Prostate gland (tissue), 2 donors: ENCODE measurements around the gene NIP7. TPM values are rescaled to one million over a fixed set of nuclear protein-coding genes. Genes with fewer than 3 reads are reported as not detected.

Source experiments
- DNase-seq: peaks from one replicate; pipeline ENCODE4 v3.0.0-alpha.2; 2019; ENCODE audit warnings: low spot score
- H3K27ac ChIP-seq, 2 donors: fragments of 200-600 bp; sonication (generic); 2 replicates each; pipeline ENCODE4 v1.5.1; 2017 to 2019
- H3K27me3 ChIP-seq: fragments of 200-600 bp; sonication (generic); replicated peaks from 2 replicates; pipeline ENCODE4 v1.5.1; 2019; ENCODE audit not compliant: insufficient read depth
- H3K36me3 ChIP-seq, 2 donors: fragments of 200-600 bp; sonication (generic); 1 replicate in 1 of 2; 2 replicates in 1 of 2; pipeline versions ENCODE4 v1.5.1 to v1.8.1; 2017 to 2019
- H3K4me1 ChIP-seq: fragments of 200-600 bp; sonication (generic); replicated peaks from 2 replicates; pipeline ENCODE4 v1.5.1; 2019
- H3K4me3 ChIP-seq, 2 donors: fragments of 200-600 bp; sonication (generic); 2 replicates each; pipeline ENCODE4 v1.5.1; 2017 to 2019
- H3K9me3 ChIP-seq: fragments of 200-600 bp; sonication (generic); 2 replicates; pipeline ENCODE4 v1.5.1; 2017
- CTCF ChIP-seq, 4 experiments: fragments of 200-600 bp in 2 of 4; fragments of 450-650 bp in 2 of 4; sonication (generic) in 2 of 4; IDR thresholded peaks; 1 replicate in 3 of 4; 2 replicates in 1 of 4; pipeline ENCODE4 v1.5.1; 2016 to 2019; ENCODE audit warnings: antibody characterized with exemption in 4 of 4, mild to moderate bottlenecking in 2 of 4, moderate library complexity in 2 of 4
- POLR2A ChIP-seq: fragments of 450-650 bp; IDR thresholded peaks from one replicate; pipeline ENCODE4 v1.6.1; 2016; ENCODE audit warnings: antibody characterized with exemption, mild to moderate bottlenecking
- POLR2AphosphoS5 ChIP-seq: sonication (generic); formaldehyde crosslinking; IDR thresholded peaks from one replicate; pipeline ENCODE4 v1.6.1; 2017; ENCODE audit warnings: antibody characterized with exemption
- WGBS: methylation state at CpG from one replicate; pipeline ENCODE4 v1.1.5; 2018; 5-methylcytosine and 5-hydroxymethylcytosine counted together
- intact Hi-C: fragments of 100-400 bp; cut with DNase I; formaldehyde crosslinking; loops from one replicate; pipeline ENCODE4 v1.14.2; 2022
- total RNA-seq, 2 donors: library from RNA; depleted of rRNA; stranded (reverse); fragments of >200 nt; gene quantifications; one replicate each; pipeline ENCODE4 v1.1.0, GENCODE V29; 2016

NIP7 gene
- total RNA-seq, 2 donors from 2014 or later, result 11.2 to 19.4 TPM

GRCh38 chr16:69338557-69339288, 849 bp upstream of the NIP7 start:
- Histone ChIP-seq H3K4me3 (peak overlapping the region; percentile 79 to 94), H3K27me3 (no peaks in the 10 kb centered on the region), H3K27ac (peak overlapping the region; percentile 84 to 93), H3K36me3 (peaks cover 4 to 11% of the 10 kb centered on the region in 2 donors), H3K4me1 (peaks cover 5% of the 10 kb centered on the region), H3K9me3 (no peaks in the 10 kb centered on the region)
- TF ChIP-seq POLR2A (no peak), POLR2AphosphoS5 (no peak), CTCF (IDR thresholded peaks at IDR 0.05) (no peak)
- no peak for DNase-seq
- intact Hi-C loops, result no loop called here
- 18% methylated on average over 46 of the region's 46 CpGs for WGBS

GRCh38 chr16:69340095-69340644, 598 bp downstream of the NIP7 start:
- DNase-seq, result no peak
- Histone ChIP-seq H3K9me3 (no peaks in the 10 kb centered on the region), H3K4me1 (peaks cover 5% of the 10 kb centered on the region), H3K27me3 (no peaks in the 10 kb centered on the region), H3K27ac (peak overlapping the region; percentile 84 to 93), H3K4me3 (peak overlapping the region; percentile 79 to 94), H3K36me3 (peaks cover 2 to 3% of the 10 kb centered on the region in 2 donors)
- intact Hi-C loops, result no loop called here
- TF ChIP-seq POLR2AphosphoS5, result no peak
- TF ChIP-seq POLR2A, result no peak
- no peak for TF ChIP-seq CTCF (IDR thresholded peaks at IDR 0.05)
- WGBS, result 8% methylated on average over 16 of the region's 16 CpGs

- H3K4me1 ChIP-seq, result peaks cover 5% of the 10 kb centered on the region
- H3K9me3 ChIP-seq, result no peaks in the 10 kb centered on the region
- no peak overlapping the region for H3K27ac ChIP-seq
- WGBS, result 97% methylated on average over 5 of the region's 5 CpGs
- no peak overlapping the region for H3K4me3 ChIP-seq
- H3K36me3 ChIP-seq, result no peaks in the 10 kb centered on the region
- no peaks in the 10 kb centered on the region for H3K27me3 ChIP-seq
- TF ChIP-seq POLR2AphosphoS5 (no peak), CTCF (IDR thresholded peaks at IDR 0.05) (no peak), POLR2A (no peak)
- intact Hi-C loops, result no loop called here
- no peak for DNase-seq
Measured at GRCh38 chr16:69344171-69344570, 4.6 kb downstream of the NIP7 start.

- Histone ChIP-seq H3K4me3 (no peak overlapping the region), H3K27ac (no peak overlapping the region), H3K9me3 (no peaks in the 10 kb centered on the region), H3K27me3 (no peaks in the 10 kb centered on the region), H3K36me3 (no peaks in the 10 kb centered on the region), H3K4me1 (no peaks in the 10 kb centered on the region)
- 85% methylated on average over 4 of the region's 4 CpGs for WGBS
- intact Hi-C loops, result no loop called here
- TF ChIP-seq CTCF (IDR thresholded peaks at IDR 0.05) (no peak), POLR2A (no peak), POLR2AphosphoS5 (no peak)
- no peak for DNase-seq
Measured at GRCh38 chr16:69345923-69346322, 6.4 kb downstream of the NIP7 start.

- Histone ChIP-seq H3K27me3 (no peaks in the 10 kb centered on the region), H3K9me3 (no peaks in the 10 kb centered on the region), H3K4me1 (no peaks in the 10 kb centered on the region), H3K4me3 (no peak overlapping the region), H3K36me3 (no peaks in the 10 kb centered on the region), H3K27ac (no peak overlapping the region)
- DNase-seq, result no peak
- TF ChIP-seq POLR2A (no peak), POLR2AphosphoS5 (no peak), CTCF (IDR thresholded peaks at IDR 0.05) (no peak)
- intact Hi-C loops, result no loop called here
- 89% methylated on average over 6 of the region's 6 CpGs for WGBS
Measured at GRCh38 chr16:69346683-69347082, 7.1 kb downstream of the NIP7 start.
